HG03039 (cell line): ENCODE measurements around the gene ITSN1.

ENCODE experiments used
- ATAC-seq: cut with Tn5 transposase; IDR thresholded peaks from one replicate; pipeline ENCODE4 v1.9.1; 2021; ENCODE audit warnings: mild to moderate bottlenecking, moderate library complexity; ENCODE audit not compliant: unreplicated experiment

ITSN1 gene

GRCh38 chr21:33881689-33882440 is 239.6 kb downstream of the ITSN1 start:
- ATAC-seq: no peak

DNA sequence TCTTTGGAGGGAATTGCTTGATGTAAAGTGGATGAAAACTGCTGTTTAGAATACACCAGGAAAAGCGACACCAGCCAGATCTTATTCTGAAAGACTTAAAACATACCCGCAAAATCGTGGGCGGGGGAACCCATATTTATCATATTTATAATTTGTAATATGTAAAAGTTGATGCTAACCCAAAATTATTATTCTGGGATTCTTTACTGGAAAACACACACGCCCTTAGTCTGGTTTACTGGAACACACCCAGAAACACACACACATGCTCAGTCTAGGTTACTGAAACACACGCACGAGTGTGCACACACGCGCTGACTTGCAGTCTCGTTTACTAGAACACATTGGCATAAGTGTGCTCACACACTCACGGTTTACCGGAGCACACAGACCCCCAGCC is 240.8 kb downstream of the ITSN1 start:
- ATAC-seq: no peak

DNA sequence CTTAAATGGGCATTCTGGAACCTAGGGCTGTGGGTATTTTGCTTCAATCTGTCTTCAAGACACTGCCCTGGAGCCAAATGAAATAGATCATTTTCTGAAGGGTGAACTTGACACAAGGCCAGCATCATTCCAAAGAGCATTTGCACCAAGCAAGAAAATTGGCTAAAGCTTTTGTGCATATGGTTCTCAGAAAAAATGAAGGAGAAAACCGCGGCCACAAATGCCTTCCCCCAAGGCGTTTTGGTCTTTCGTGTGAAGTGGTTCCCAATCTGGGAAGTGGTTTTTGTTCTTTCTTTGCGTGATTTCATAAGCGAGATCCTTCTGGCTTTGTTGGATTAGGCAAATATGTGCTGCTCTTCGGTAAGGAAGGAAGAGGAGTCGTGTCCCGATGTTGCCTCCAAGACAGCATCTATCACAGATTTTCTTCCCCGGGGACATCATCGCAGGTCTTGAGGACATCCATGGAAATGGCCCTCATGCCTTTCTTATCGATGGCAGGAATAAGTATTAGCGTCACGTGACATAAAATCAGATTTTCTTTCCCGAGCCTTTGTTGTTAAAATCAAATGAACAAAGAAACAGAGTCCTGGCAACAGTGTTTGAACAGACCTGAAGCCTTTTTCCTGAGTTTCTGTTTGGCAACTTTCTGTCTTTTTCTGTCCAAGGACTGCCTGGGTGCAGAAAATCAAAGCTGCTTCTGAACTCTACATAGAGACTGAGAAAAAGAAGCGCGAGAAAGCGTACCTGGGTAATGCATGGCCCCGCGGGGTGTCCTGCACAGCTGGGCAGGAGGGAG is 242.3 kb downstream of the ITSN1 start:
- ATAC-seq: no peak

DNA sequence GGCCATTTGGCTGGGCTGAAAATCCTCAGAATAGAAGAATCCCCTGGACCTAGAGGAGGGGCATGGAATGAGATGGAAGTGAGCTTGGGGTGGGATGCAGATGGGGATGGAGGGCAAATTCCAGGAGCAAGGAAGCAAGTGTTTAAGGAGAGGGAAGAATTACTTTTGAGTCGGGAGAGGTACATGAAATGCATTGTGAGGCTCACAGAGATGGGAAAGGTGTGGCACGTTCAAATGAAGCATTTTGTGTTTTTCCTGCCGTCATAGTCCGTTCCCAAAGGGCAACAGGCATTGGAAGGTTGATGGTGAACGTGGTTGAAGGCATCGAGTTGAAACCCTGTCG is 242.8 kb downstream of the ITSN1 start:
- no peak for ATAC-seq

- no peak for ATAC-seq
Observed at GRCh38 chr21:33886321-33886720, 244.0 kb downstream of the ITSN1 start.

GRCh38 chr21:33890187-33890586 is 247.9 kb downstream of the ITSN1 start:
- ATAC-seq: no peak

GRCh38 chr21:33892853-33893252 is 250.6 kb downstream of the ITSN1 start:
- no peak for ATAC-seq

DNA sequence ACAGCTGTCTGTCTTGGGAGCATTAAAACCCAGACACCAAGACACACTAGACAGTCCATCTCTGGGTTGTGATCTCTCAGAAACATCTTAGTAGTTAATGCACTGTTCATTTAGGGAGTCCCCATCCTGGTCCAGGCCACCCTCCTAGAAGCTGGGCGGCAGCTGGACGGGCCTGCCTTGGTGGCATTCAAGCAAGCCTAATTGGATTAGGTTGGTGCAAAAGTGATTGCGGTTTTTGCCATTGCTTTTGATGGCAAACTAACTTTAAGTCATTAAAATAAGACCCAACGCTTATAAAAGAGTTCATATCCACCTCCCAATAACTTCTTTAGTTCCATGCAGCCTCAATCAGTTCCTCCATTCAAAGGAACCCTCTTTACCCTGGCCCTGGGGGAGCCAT is 251.6 kb downstream of the ITSN1 start:
- ATAC-seq: no peak

GRCh38 chr21:33894736-33895288 is 252.5 kb downstream of the ITSN1 start:
- ATAC-seq: no peak

DNA sequence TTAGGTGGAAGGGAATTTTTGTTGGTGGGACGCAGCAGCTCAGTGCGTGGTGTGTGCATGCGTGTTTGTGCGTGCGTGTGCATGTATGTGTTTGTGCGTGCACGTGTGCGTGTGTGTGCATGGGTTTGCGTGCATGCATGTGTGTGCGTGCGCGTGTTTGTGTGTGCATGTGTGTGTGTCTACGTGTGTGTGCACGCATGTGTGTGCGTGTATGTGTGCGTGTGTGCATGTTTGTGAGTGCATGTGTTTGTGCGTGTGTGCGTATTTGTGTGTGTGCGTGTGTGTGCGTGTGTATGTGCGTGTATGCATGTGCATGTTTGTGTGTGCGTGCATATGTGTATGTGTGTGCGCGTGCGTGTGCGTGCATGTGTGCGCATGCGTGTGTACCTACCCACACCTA is 253.1 kb downstream of the ITSN1 start:
- no peak for ATAC-seq

GRCh38 chr21:33896691-33897090 is 254.4 kb downstream of the ITSN1 start:
- no peak for ATAC-seq

- ATAC-seq: no peak
Observed at GRCh38 chr21:33897098-33897497, 254.8 kb downstream of the ITSN1 start.

- no peak for ATAC-seq
Observed at GRCh38 chr21:33897739-33898138, 255.4 kb downstream of the ITSN1 start.

GRCh38 chr21:33898586-33898985 is 256.3 kb downstream of the ITSN1 start:
- ATAC-seq: no peak

DNA sequence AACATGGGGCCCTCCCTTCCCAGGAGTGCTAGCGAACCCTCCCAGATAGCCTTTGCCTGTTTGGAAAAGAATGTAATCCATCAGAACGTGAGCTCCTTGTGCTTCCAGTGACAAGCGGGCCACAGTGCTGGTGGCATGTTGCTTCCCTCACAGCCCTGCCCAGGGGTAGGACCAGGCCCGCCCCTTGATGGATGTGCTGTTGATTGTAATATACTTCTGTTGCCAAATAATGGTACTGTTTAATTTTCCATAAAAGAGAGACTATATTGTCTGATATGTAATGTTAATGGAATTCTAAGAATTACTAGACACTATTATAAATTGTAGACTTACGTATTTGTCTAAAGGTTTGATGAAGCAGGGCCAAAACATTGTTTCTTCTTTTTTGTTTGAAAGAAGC is 256.9 kb downstream of the ITSN1 start:
- ATAC-seq: no peak

GRCh38 chr21:33901412-33902288 is 259.3 kb downstream of the ITSN1 start:
- no peak for ATAC-seq

GRCh38 chr21:33902349-33902748 is 260.0 kb downstream of the ITSN1 start:
- no peak for ATAC-seq

DNA sequence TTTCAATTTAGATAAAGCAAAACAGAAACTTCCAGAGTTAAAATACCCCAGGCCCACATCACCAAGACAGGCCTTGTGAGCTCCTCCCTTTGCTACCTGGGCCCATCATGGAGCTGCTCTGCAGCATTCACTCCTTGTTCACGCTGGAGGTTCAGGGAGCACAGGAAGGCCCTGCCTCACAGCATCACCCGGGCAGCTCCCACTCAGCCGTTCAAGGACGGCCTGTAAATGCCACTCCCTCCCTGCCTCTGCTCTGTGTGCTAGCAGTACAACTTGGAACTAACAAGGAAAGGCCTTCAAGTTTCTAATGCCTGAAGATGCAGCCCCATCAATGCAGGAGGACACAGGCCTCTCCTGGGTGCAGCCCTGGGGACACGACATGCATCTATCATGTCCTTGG is 261.7 kb downstream of the ITSN1 start:
- ATAC-seq: no peak

- ATAC-seq: no peak
Observed at GRCh38 chr21:33908760-33909159, 266.5 kb downstream of the ITSN1 start.

DNA sequence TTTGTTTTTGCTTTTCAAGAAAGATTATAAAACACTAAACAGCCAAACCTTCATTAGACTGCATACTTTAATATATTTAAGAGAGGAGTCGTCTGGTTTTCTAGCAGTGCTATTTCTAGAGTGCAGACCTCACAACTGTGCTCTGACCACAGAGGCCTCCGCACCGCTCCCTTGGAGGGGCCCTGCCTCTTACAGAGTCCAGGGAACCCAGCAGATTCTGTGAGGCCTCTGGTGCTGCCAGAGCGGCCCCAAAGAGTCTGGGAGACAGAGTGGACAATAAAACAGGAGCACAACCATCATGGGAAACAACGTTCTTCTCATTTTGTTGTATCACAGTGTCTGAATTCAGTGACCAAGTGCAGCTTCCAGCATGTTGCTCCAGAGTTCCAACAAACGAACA is 267.5 kb downstream of the ITSN1 start:
- no peak for ATAC-seq

GRCh38 chr21:33914188-33914587 is 271.9 kb downstream of the ITSN1 start:
- ATAC-seq: no peak
